A673 (cell line): ENCODE data around the gene PROX1.

Source experiments
- EZH2 ChIP-seq: fragments of 200-600 bp; sonication (generic); IDR thresholded peaks from 2 replicates; pipeline ENCODE4 v1.6.1; 2017; ENCODE audit warnings: borderline replicate concordance, low read depth, mild to moderate bottlenecking, mixed read lengths, antibody characterized with exemption, low read length; ENCODE audit not compliant: poor library complexity, severe bottlenecking
- TF ChIP-seq, protein P1 (sequence below): fragments of 300-800, 200-600 bp; sonication (generic); conservative IDR thresholded peaks from 2 replicates; pipeline ENCODE4 v1.5.1; 2017; ENCODE audit warnings: low read depth, mild to moderate bottlenecking, antibody characterized with exemption, low read length, moderate library complexity, mixed read lengths

DNA sequence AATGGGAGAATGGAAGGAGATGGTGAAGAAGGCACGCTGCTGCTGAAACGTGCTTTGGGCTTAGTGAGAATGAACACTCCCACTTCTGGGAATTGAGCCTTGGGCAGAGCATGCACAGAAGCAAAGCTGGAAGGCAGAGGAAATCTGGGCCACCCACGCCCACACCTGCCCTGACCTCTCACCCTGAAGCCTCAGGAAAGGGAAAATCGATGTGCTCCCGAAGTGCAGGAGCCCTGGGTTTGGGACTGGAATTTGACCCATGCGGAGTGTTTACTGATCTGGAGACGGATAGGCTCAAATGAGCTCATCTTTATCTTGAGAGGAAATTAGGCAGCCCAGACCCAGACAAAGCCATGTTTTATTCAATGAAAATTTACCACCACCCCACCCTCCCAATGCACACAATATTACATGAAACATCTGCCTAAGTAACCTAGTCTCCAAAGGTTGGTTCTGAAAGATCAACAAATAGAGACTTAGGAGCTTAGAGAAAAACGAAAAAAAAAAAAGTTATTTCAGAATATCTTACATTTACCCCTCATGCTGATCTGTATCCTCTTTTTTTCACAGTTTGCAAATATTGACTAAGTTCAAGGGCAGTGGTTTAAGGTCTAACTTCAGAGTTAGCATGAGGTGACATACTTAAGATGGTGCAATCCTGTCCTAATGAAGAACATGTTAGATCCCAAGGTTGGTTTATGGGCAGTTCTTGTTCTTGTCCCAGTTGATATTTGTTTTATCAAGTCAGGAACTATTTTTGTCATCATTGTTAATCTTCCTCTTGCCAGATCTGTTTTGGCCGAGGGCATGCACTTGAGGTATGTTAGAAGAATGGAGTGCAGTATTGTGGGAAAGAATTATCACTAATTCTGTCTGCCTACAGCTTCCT lies 63.0 kb downstream of the PROX1 start:
- TF ChIP-seq, protein P1, sequence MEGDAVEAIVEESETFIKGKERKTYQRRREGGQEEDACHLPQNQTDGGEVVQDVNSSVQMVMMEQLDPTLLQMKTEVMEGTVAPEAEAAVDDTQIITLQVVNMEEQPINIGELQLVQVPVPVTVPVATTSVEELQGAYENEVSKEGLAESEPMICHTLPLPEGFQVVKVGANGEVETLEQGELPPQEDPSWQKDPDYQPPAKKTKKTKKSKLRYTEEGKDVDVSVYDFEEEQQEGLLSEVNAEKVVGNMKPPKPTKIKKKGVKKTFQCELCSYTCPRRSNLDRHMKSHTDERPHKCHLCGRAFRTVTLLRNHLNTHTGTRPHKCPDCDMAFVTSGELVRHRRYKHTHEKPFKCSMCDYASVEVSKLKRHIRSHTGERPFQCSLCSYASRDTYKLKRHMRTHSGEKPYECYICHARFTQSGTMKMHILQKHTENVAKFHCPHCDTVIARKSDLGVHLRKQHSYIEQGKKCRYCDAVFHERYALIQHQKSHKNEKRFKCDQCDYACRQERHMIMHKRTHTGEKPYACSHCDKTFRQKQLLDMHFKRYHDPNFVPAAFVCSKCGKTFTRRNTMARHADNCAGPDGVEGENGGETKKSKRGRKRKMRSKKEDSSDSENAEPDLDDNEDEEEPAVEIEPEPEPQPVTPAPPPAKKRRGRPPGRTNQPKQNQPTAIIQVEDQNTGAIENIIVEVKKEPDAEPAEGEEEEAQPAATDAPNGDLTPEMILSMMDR = no peak
- no peak for TF ChIP-seq EZH2
